ENCODE data around the gene PRKCH.
A peak's percentile ranks its signal among the peaks of the same experiment; 100 is the strongest.

The PRKCH gene

DNA sequence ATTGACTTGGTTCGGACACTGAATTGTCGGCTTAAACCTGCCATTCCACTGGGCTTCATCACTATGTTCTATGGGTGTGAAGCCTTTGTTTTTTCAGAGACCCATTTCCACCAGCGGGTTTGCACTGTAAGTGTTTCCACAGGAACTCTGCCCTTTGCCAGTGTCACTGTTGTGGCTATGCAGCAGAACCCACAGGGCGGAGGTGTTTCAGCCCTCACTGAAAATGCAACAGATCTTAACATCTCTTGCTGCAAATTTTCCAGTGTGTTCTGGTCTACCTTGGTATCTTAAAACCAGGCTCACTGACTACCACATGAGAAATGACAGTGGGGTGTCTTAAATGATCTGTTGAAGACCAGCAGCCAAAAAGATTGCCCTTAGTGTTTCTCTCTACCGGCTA is 21.1 kb downstream of the PRKCH start:
- peak overlapping the region; percentile 80 for H3K27ac ChIP-seq (ENCODE audit: insufficient read depth, low read length, poor library complexity, severe bottlenecking)
- DNase-seq, result peak; percentile 68 to 77 (median 76)
- H3K4me1 ChIP-seq (ENCODE audit: control insufficient read depth, insufficient read depth, low read length, poor library complexity, severe bottlenecking), result peaks cover 96% of the 10 kb centered on the region
- no peaks in the 10 kb centered on the region for H3K36me3 ChIP-seq (ENCODE audit: control insufficient read depth, insufficient read depth, low read length)
- H3K4me3 ChIP-seq (ENCODE audit: insufficient read depth, low read depth, low read length, poor library complexity, severe bottlenecking), result no peak overlapping the region
- H3K27me3 ChIP-seq (replicated peaks; ENCODE audit: control insufficient read depth, insufficient read depth, low read length, poor library complexity, severe bottlenecking), result no peaks in the 10 kb centered on the region
- H3K9me3 ChIP-seq (ENCODE audit: control insufficient read depth, low read length), result no peaks in the 10 kb centered on the region

- Histone ChIP-seq H3K4me3 (ENCODE audit: insufficient read depth, low read depth, low read length, poor library complexity, severe bottlenecking) (no peak overlapping the region), H3K36me3 (ENCODE audit: control insufficient read depth, insufficient read depth, low read length) (no peaks in the 10 kb centered on the region), H3K9me3 (ENCODE audit: control insufficient read depth, low read length) (no peaks in the 10 kb centered on the region), H3K27ac (ENCODE audit: insufficient read depth, low read length, poor library complexity, severe bottlenecking) (peak overlapping the region; percentile 80), H3K4me1 (ENCODE audit: control insufficient read depth, insufficient read depth, low read length, poor library complexity, severe bottlenecking) (peaks cover 96% of the 10 kb centered on the region), H3K27me3 (replicated peaks; ENCODE audit: control insufficient read depth, insufficient read depth, low read length, poor library complexity, severe bottlenecking) (no peaks in the 10 kb centered on the region)
- DNase-seq, result no peak
Measured at GRCh38 chr14:61342932-61343331, 21.6 kb downstream of the PRKCH start.

DNA sequence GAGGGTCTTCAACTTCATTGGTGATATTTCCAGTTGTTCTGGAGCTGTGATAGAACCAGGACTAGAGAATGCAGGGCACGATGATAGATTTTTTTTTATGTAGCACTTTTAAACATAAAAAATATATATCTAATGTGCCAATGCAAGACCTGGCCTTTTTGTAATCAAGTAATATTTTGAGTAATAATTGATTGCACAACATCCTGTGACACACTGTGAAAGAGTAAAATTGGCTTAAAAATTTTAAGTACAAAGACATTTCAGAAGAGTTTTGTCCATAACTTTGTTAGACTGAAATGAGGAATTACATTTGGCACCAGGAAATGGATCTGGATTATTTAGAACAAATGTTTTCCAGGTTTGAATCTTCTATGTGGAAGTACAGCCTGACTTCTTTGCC is 22.1 kb downstream of the PRKCH start:
- no peak for DNase-seq
- Histone ChIP-seq H3K4me3 (ENCODE audit: insufficient read depth, low read depth, low read length, poor library complexity, severe bottlenecking) (peak overlapping the region; percentile 34), H3K27ac (ENCODE audit: insufficient read depth, low read length, poor library complexity, severe bottlenecking) (peak overlapping the region; percentile 80)

GRCh38 chr14:61343991-61344405 is 22.6 kb downstream of the PRKCH start:
- H3K4me3 ChIP-seq (ENCODE audit: insufficient read depth, low read depth, low read length, poor library complexity, severe bottlenecking), result peak overlapping the region; percentile 34
- no peak for DNase-seq
- H3K27me3 ChIP-seq (replicated peaks; ENCODE audit: control insufficient read depth, insufficient read depth, low read length, poor library complexity, severe bottlenecking), result no peaks in the 10 kb centered on the region
- H3K4me1 ChIP-seq (ENCODE audit: control insufficient read depth, insufficient read depth, low read length, poor library complexity, severe bottlenecking), result peaks cover 95% of the 10 kb centered on the region
- H3K9me3 ChIP-seq (ENCODE audit: control insufficient read depth, low read length), result no peaks in the 10 kb centered on the region
- H3K36me3 ChIP-seq (ENCODE audit: control insufficient read depth, insufficient read depth, low read length), result no peaks in the 10 kb centered on the region
- H3K27ac ChIP-seq (ENCODE audit: insufficient read depth, low read length, poor library complexity, severe bottlenecking), result peak overlapping the region; percentile 80

More for the DNA sequence above, 22.1 kb downstream of the PRKCH start:
- Histone ChIP-seq H3K4me1 (ENCODE audit: control insufficient read depth, insufficient read depth, low read length, poor library complexity, severe bottlenecking) (peaks cover 96% of the 10 kb centered on the region), H3K36me3 (ENCODE audit: control insufficient read depth, insufficient read depth, low read length) (no peaks in the 10 kb centered on the region), H3K9me3 (ENCODE audit: control insufficient read depth, low read length) (no peaks in the 10 kb centered on the region), H3K27me3 (replicated peaks; ENCODE audit: control insufficient read depth, insufficient read depth, low read length, poor library complexity, severe bottlenecking) (no peaks in the 10 kb centered on the region)

- peak overlapping the region; percentile 34 for H3K4me3 ChIP-seq (ENCODE audit: insufficient read depth, low read depth, low read length, poor library complexity, severe bottlenecking)
- H3K9me3 ChIP-seq (ENCODE audit: control insufficient read depth, low read length), result no peaks in the 10 kb centered on the region
- H3K36me3 ChIP-seq (ENCODE audit: control insufficient read depth, insufficient read depth, low read length), result no peaks in the 10 kb centered on the region
- H3K27ac ChIP-seq (ENCODE audit: insufficient read depth, low read length, poor library complexity, severe bottlenecking), result peak overlapping the region; percentile 80
- DNase-seq, result no peak
- H3K4me1 ChIP-seq (ENCODE audit: control insufficient read depth, insufficient read depth, low read length, poor library complexity, severe bottlenecking), result peaks cover 95% of the 10 kb centered on the region
- no peaks in the 10 kb centered on the region for H3K27me3 ChIP-seq (replicated peaks; ENCODE audit: control insufficient read depth, insufficient read depth, low read length, poor library complexity, severe bottlenecking)
Measured at GRCh38 chr14:61344437-61345150, 23.2 kb downstream of the PRKCH start.

- Histone ChIP-seq H3K27me3 (replicated peaks; ENCODE audit: control insufficient read depth, insufficient read depth, low read length, poor library complexity, severe bottlenecking) (no peaks in the 10 kb centered on the region), H3K4me3 (ENCODE audit: insufficient read depth, low read depth, low read length, poor library complexity, severe bottlenecking) (peak overlapping the region; percentile 34), H3K4me1 (ENCODE audit: control insufficient read depth, insufficient read depth, low read length, poor library complexity, severe bottlenecking) (peaks cover 95% of the 10 kb centered on the region), H3K27ac (ENCODE audit: insufficient read depth, low read length, poor library complexity, severe bottlenecking) (peak overlapping the region; percentile 80), H3K36me3 (ENCODE audit: control insufficient read depth, insufficient read depth, low read length) (no peaks in the 10 kb centered on the region), H3K9me3 (ENCODE audit: control insufficient read depth, low read length) (no peaks in the 10 kb centered on the region)
- DNase-seq, result no peak
Measured at GRCh38 chr14:61345151-61345482, 23.7 kb downstream of the PRKCH start.

- peak overlapping the region; percentile 80 for H3K27ac ChIP-seq (ENCODE audit: insufficient read depth, low read length, poor library complexity, severe bottlenecking)
Measured at GRCh38 chr14:61346221-61346620, 24.8 kb downstream of the PRKCH start.

GRCh38 chr14:61346793-61347192 is 25.4 kb downstream of the PRKCH start:
- H3K36me3 ChIP-seq (ENCODE audit: control insufficient read depth, insufficient read depth, low read length), result no peaks in the 10 kb centered on the region
- H3K27ac ChIP-seq (ENCODE audit: insufficient read depth, low read length, poor library complexity, severe bottlenecking), result peak overlapping the region; percentile 80
- H3K4me1 ChIP-seq (ENCODE audit: control insufficient read depth, insufficient read depth, low read length, poor library complexity, severe bottlenecking), result peaks cover 86% of the 10 kb centered on the region
- H3K4me3 ChIP-seq (ENCODE audit: insufficient read depth, low read depth, low read length, poor library complexity, severe bottlenecking), result peak overlapping the region; percentile 26
- no peaks in the 10 kb centered on the region for H3K27me3 ChIP-seq (replicated peaks; ENCODE audit: control insufficient read depth, insufficient read depth, low read length, poor library complexity, severe bottlenecking)
- no peaks in the 10 kb centered on the region for H3K9me3 ChIP-seq (ENCODE audit: control insufficient read depth, low read length)
- DNase-seq, result no peak

More at GRCh38 chr14:61346221-61346620, 24.8 kb downstream of the PRKCH start:
- Histone ChIP-seq H3K27me3 (replicated peaks; ENCODE audit: control insufficient read depth, insufficient read depth, low read length, poor library complexity, severe bottlenecking) (no peaks in the 10 kb centered on the region), H3K4me3 (ENCODE audit: insufficient read depth, low read depth, low read length, poor library complexity, severe bottlenecking) (no peak overlapping the region), H3K36me3 (ENCODE audit: control insufficient read depth, insufficient read depth, low read length) (no peaks in the 10 kb centered on the region), H3K4me1 (ENCODE audit: control insufficient read depth, insufficient read depth, low read length, poor library complexity, severe bottlenecking) (peaks cover 91% of the 10 kb centered on the region), H3K9me3 (ENCODE audit: control insufficient read depth, low read length) (no peaks in the 10 kb centered on the region)
- DNase-seq, result no peak

DNA sequence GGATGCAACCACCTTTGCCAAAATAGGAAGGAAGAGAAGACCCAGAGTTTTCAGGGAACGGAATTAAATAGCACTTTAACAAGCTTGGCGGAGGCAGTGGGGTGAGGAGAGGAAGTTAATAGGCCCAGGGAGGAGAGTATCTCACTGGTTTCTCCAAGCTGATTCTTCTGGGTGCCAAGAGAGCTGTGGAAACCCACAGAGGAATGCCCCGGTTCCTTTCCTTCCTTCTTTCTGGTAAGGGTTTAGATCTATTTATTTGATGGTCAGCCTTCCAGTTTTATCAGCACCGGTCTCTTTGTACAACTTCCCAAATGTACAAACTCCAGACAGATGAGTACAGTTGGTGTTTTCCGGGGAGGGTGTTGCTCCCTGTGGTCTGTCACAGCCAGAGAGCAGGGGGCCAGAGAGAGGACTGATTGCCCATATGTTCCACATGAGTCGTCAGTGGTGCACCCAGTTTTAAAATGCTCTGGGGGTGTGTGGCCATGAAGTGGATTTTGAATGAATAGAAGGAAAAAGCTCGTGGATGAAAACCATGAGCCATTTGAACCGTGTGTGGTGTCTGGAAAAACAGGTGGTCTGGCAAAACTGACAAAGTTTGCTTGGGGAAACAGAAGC is 26.6 kb downstream of the PRKCH start:
- H3K4me1 ChIP-seq (ENCODE audit: control insufficient read depth, insufficient read depth, low read length, poor library complexity, severe bottlenecking), result peaks cover 78% of the 10 kb centered on the region
- no peaks in the 10 kb centered on the region for H3K9me3 ChIP-seq (ENCODE audit: control insufficient read depth, low read length)
- no peaks in the 10 kb centered on the region for H3K36me3 ChIP-seq (ENCODE audit: control insufficient read depth, insufficient read depth, low read length)
- H3K27me3 ChIP-seq (replicated peaks; ENCODE audit: control insufficient read depth, insufficient read depth, low read length, poor library complexity, severe bottlenecking), result no peaks in the 10 kb centered on the region
- peak overlapping the region; percentile 26 for H3K4me3 ChIP-seq (ENCODE audit: insufficient read depth, low read depth, low read length, poor library complexity, severe bottlenecking)
- DNase-seq, result no peak
- H3K27ac ChIP-seq (ENCODE audit: insufficient read depth, low read length, poor library complexity, severe bottlenecking), result peak overlapping the region; percentile 80

- Histone ChIP-seq H3K27ac (ENCODE audit: insufficient read depth, low read length, poor library complexity, severe bottlenecking) (peak overlapping the region; percentile 36), H3K4me3 (ENCODE audit: insufficient read depth, low read depth, low read length, poor library complexity, severe bottlenecking) (no peak overlapping the region), H3K4me1 (ENCODE audit: control insufficient read depth, insufficient read depth, low read length, poor library complexity, severe bottlenecking) (peaks cover 67% of the 10 kb centered on the region), H3K9me3 (ENCODE audit: control insufficient read depth, low read length) (no peaks in the 10 kb centered on the region), H3K27me3 (replicated peaks; ENCODE audit: control insufficient read depth, insufficient read depth, low read length, poor library complexity, severe bottlenecking) (no peaks in the 10 kb centered on the region), H3K36me3 (ENCODE audit: control insufficient read depth, insufficient read depth, low read length) (no peaks in the 10 kb centered on the region)
- DNase-seq, result no peak
Measured at GRCh38 chr14:61350427-61351270, 29.3 kb downstream of the PRKCH start.
